Esophagus squamous epithelium (tissue), 4 donors: Measurements from ENCODE around the gene HSPA1L.

Experiments
- POLR2A ChIP-seq, 4 donors: fragments of 450-650 bp; IDR thresholded peaks; one replicate each; pipeline ENCODE4 v1.6.1; 2017; ENCODE audit warnings: antibody characterized with exemption in 4 of 4, mild to moderate bottlenecking in 4 of 4, moderate library complexity in 3 of 4
- TF ChIP-seq, protein P1 (sequence below), 6 experiments: fragments of 450-650 bp in 4 of 6; fragments of 200-600 bp in 2 of 6; sonication (generic) in 2 of 6; IDR thresholded peaks; one replicate each; pipeline ENCODE4 v1.5.1; 2016 to 2019; ENCODE audit warnings: antibody characterized with exemption in 6 of 6, mild to moderate bottlenecking in 4 of 6, moderate library complexity in 4 of 6

DNA sequence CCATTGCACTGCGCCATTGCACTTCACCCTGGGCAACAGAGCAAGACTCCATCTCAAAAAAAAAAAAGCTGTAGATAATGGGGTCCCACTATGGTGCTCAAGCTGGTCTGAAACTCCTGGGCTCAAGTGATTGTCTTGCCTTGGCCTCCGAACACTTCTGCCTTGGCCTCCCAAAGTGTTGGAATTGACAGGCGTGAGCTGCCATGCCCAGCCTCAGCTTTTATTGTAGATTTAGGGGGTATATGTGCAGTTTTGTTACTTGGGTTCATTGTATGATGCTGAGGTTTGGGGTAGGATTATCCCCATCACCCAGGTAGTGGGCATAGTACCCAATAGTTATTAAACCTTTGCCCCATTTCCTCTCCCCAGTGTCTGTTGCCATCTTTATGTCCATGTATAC lies 23.9 kb upstream of the HSPA1L start:
- TF ChIP-seq POLR2A (IDR thresholded peaks at IDR 0.05): no peak
- TF ChIP-seq, protein P1, sequence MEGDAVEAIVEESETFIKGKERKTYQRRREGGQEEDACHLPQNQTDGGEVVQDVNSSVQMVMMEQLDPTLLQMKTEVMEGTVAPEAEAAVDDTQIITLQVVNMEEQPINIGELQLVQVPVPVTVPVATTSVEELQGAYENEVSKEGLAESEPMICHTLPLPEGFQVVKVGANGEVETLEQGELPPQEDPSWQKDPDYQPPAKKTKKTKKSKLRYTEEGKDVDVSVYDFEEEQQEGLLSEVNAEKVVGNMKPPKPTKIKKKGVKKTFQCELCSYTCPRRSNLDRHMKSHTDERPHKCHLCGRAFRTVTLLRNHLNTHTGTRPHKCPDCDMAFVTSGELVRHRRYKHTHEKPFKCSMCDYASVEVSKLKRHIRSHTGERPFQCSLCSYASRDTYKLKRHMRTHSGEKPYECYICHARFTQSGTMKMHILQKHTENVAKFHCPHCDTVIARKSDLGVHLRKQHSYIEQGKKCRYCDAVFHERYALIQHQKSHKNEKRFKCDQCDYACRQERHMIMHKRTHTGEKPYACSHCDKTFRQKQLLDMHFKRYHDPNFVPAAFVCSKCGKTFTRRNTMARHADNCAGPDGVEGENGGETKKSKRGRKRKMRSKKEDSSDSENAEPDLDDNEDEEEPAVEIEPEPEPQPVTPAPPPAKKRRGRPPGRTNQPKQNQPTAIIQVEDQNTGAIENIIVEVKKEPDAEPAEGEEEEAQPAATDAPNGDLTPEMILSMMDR (IDR thresholded peaks at IDR 0.05): no peak
